Measurements from ENCODE around the gene SPDYE5. TPM values are rescaled to one million over a fixed set of nuclear protein-coding genes. Genes with fewer than 3 reads are reported as not detected.
"Not testable (repeated sequence)": the region's sequence is repeated elsewhere in the genome, so short reads cannot be mapped to it uniquely, and the experiment has no call there.

The SPDYE5 gene, protein sequence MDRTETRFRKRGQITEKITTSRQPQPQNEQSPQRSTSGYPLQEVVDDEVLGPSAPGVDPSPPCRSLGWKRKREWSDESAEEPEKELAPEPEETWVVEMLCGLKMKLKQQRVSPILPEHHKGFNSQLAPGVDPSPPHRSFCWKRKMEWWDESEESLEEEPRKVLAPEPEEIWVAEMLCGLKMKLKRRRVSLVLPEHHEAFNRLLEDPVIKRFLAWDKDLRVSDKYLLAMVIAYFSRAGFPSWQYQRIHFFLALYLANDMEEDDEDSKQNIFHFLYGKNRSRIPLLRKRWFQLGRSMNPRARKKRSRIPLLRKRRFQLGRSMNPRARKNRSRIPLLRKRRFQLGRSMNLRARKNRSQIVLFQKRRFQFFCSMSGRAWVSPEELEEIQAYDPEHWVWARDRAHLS
- total RNA-seq (2014; rRNA removed; shearing (Covaris generic)): not detected in 2 replicates

DNA sequence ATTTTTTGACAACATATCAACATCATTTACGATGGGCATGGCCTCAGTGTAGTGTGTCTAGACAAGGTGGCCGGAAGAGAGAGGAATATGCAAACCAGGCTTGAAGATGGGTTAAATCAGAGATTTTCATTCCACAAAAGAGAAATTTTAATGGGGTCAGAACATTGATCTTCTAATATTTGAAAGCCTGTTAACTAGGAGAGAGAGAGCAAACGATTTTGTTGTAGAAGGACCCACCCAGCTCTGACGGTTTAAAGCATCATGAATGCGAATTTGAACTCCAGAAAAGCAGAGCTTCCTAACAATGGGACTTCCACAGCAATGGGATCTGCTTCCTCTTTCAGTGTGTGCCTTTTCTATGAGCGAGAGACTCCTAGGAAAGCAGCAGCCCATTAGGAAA, at the start of gene SPDYE5:
Gene SPDYE5, plus strand, starts transcription at position 301 of the 400 bp plus-strand sequence. CDS start 1,728 bp downstream, outside the sequence.
- DNase-seq (ENCODE audit: low spot score): not testable (repeated sequence)

DNA sequence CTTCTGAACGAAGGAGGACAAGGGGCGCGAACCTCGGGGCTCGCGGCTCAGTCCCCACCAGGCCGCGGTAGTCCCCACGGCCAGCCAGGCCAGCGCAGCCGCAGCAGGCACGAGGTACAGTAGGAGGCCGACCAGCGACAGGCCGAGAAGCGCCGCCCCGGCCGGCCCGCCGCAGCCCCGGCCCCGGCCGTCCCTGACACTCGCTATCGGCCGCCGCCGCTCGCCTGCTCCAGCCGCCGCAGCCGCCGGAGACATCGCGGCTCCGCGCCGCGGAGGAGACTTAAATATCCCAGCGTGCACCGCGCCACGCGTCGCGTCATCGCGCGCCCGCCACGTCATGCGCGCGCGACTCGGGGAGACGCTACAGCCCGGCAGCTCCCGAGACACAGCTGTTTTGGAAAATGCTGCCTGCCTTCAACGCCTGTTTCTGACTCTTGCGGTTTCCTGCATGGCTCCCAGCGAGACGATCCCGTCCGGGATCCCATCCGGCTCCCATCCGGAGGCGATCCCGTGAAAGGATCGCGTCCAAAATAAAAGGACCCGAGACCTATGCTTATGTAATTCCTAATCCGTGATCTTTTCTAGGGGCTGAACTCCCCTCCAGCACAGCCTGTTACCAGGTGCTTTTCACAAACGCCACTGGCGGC, 49.5 kb upstream of the SPDYE5 start:
- not testable (repeated sequence) for DNase-seq (ENCODE audit: low spot score)

DNA sequence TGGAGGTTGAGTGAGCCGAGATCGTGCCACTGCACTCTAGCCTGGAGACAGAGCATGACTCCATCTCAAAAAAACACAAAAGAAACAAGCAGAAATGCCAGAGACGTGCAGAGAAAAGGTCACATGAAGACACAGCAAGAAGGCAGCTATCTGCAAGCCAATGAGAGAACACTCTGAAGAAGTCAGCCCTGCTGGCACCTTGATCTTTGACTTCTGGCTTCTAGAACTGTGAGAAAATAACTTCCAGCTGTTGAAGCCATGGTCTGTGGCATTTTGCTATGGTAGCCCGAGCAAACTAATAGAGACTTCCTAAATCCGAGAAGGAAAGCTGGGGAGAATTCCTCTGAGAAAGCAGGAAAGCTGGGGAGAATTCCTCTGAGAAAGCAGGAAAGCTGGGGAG, 42.2 kb upstream of the SPDYE5 start:
- not testable (repeated sequence) for DNase-seq (ENCODE audit: low spot score)

DNA sequence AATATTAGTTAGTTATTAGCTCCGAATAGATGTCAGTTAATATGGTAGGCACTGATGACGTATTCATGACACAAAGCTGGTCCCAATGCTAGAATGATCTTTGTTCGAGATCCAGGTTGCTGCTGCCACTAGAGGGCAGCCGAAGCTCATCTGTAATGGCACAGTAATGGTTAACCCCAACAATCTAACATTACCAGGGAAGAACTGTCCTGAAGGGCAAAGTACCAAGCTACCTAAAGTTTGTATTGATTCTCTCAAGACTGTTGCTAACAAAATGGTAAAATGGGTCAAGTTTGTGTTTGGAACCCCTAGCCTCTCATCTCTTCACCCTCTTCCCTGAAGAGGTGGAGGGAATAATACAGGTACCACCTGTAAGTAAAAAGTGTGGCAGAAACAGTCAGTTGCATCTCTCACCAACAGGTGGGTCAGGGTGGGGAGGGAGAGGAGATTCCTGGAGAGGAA, 39.6 kb upstream of the SPDYE5 start:
- DNase-seq (ENCODE audit: low spot score): not testable (repeated sequence)

DNA sequence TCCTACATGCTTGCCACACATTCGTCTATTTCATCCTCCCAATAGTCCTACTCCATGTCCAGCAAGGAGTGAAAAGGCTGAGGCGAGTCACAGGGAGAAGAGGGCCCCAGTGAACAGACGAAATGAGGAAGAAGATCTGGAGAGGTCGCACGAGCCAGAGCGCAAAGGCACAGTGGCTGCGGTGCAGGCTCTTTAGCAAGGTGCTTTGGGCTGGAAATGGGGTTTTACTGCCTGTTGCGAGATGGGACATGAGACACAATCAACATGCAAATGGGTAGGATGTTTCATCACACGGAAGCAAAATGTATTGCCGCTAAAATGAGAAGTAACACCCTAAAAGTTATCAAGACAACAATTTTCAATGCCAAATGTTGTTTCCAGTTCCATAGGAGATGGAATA, 35.7 kb upstream of the SPDYE5 start:
- DNase-seq (ENCODE audit: low spot score): not testable (repeated sequence)

DNA sequence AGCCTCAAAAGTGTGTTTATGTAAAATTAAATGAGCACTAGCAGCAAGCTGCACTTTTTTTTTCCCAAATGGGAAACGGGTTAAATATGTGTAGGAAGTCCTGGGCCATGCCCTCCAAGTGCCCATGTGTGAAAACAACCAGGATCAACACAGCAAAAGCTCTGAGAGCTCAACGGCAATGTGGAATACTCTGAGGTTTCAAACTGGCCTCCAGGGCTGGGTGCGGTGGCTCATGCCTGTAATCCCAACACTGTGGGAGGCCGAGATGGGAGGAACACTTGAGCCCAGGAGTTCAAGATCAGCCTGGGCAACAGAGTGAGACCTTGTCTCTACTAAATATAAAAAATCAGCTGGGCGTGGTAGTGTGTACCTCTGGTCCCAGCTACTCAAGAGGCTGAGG, 34.1 kb upstream of the SPDYE5 start:
- not testable (repeated sequence) for DNase-seq (ENCODE audit: low spot score)

DNA sequence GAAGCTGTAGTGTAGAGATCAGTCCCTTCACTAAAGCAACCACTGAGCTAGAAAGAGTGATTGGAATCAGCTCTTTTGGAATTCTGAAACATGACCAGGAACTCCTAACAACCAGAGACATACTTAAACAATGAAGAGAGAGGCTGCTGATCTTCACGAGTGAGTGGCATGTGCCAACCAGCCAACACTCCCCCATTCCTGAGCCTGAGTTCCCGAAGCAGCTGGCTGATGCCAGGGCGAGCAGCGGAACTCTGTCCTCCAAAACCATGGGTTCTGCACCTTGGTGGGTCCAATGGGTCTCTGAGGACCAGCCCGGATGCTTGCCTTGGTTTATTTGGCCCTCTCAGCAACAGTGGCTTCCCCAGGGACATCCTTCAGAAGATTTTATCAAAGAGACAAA, 31.6 kb upstream of the SPDYE5 start:
- not testable (repeated sequence) for DNase-seq (ENCODE audit: low spot score)

DNA sequence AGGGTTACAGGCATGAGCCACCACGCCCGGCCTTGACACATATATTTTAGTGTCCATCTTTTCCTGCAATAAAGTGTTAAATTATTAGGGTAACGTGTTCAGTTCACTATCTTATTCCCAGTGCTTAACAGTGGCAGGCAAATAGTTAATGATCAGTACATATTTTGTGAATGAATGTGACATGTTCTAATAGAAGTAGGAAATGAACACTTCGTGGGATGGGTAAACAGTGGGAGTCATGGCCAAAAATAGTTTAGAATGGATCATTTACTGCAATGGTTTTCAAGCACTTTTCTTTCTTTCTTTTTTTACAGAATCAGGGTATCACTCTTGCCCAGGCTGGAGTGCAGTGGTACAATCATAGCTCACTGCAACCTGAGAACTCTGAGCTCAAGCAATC, 22.0 kb upstream of the SPDYE5 start:
- DNase-seq (ENCODE audit: low spot score): not testable (repeated sequence)

DNA sequence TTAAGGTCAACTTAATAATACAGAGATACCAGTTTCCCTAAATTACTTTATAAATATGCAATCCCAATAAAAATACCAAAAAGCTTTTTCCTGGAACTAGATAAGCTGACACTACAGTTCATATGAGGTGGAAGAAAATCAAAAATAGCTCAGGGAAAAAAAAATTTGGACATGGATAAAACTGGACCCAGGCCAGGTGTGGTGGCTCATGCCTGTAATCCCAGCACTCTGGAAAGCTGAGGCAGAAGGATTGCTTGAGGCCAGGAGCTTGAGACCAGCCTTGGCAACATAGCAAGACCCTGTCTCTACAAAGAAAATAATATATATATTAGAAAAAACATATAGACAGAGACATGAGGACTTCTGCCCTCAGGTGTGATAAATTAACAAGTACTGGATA, 14.7 kb upstream of the SPDYE5 start:
- DNase-seq (ENCODE audit: low spot score): not testable (repeated sequence)

DNA sequence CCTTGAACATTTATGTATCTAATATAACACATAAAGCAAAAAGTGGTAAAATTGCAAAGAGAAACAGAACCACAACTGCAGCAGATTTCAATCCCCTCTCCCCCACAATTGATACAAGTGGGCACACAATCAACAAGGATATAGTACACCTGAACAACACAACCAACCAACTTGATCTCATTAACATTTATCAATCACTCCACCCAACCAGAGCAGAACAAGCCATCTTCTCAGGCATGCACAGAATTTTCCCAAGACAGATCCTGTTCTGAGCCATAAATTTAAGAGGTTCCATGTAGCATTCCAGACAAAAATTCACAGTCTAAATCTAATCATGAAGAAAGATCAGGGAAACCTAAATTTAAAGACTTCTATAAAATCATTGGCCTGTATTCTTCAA, 11.8 kb upstream of the SPDYE5 start:
- DNase-seq (ENCODE audit: low spot score): not testable (repeated sequence)

DNA sequence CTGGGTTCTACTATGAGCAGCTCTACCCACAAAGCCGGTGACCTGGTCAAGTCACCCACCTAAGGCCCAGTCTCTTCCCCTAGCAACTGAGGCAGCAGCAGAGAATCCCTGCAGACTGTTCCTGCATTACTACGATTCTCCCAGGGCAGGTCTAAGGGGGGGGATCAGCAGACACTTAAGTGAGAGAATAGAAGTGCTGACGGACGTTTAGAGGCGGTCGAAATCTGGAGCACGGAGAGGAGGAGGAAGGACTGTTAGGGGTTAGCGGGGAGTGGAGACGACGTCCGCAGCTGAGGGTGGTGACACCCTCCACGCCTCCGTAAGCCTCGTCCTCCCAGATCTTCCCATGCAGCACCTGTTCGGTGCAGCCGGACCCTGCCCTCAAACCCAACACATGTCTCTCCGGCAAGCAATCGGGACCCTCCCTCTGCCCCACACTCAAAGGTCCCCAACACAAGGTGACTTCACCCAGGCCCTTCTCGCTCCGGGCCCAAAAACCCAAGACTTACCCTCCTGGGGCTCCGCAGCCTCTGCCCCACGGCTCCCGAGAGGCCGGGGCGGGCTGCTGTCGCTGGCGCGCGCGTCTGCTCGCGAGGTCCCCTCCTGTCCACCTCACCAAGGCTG, 6.7 kb upstream of the SPDYE5 start:
- DNase-seq (ENCODE audit: low spot score): not testable (repeated sequence)

DNA sequence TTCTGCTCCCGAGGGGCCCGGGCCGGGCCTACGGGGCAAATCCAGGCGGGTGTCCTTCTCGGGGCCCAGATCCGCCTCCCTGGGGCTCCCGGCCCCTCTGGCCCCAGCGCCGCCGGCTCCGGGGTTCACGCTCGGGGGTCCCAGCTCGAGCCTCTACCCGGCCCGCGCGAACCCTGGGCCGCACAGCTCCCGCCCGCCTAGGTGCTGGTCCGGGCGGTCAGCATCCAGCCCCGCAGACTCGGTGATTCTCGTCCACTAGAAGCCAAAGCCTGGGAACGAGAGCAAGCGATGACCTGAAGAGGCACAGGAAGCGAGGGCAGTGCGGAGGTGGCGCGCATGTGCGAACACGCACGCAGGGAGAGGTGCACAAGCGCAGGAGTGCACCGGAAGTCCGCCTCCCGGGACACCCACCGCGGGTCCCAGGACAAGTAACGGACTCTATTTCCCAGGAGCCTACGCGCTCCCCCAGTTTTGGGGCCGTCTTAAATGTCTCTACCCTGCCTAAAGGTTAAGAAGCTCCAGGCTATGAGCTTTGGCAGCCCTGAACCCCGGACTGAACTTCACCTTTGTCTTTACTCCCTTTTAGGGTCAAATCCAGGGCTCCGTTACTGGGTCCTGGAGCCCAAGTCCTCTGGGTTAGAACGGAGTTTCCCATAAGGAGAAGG, 6.0 kb upstream of the SPDYE5 start, which contains the start of gene POM121C:
Gene POM121C, minus strand, starts transcription at position 321 of the 665 bp plus-strand sequence. CDS start 44,803 bp downstream, outside the sequence.
- DNase-seq (ENCODE audit: low spot score): peak; percentile 97

DNA sequence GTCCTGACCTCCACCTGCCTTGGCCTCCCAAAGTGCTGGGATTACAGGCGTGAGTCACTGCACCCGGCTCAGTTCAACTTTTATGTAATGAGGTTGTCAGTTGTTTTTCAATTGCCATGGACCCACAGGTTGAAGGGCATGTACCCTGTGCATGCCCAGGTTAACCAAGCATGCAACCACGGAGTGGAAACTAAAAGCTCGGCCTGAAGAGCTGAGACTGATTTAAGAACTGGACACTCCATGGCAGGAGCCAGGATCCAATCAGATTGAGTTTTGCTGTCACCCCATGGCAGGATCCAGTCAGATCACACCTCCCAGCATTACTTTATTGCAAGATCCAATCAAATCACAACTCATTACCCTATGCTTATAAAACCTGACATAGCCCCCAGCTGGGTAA, 16.9 kb downstream of the SPDYE5 start:
- not testable (repeated sequence) for DNase-seq (ENCODE audit: low spot score)

DNA sequence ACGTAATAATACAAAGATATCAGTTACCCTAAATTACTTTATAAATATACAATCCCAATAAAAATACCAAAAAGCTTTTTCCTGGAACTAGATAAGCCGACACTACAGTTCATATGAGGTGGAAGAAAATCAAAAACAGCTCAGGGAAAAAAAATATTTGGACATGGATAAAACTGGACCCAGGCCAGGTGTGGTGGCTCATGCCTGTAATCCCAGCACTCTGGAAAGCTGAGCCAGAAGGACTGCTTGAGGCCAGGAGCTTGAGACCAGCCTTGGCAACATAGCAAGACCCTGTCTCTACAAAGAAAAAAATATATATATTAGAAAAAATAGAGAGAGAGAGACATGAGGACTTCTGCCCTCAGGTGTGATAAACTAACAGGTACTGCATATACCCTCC, 26.7 kb downstream of the SPDYE5 start:
- DNase-seq (ENCODE audit: low spot score): not testable (repeated sequence)

DNA sequence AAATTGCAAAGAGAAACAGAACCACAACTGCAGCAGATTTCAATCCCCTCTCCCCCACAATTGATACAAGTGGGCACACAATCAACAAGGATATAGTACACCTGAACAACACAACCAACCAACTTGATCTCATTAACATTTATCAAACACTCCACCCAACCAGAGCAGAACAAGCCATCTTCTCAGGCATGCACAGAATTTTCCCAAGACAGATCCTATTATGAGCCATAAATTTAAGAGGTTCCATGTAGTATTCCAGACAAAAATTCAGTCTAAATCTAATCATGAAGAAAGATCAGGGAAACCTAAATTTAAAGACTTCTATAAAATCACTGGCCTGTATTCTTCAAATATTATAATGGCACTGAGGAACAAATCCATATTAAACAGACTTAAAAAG, 29.6 kb downstream of the SPDYE5 start:
- DNase-seq (ENCODE audit: low spot score): not testable (repeated sequence)

DNA sequence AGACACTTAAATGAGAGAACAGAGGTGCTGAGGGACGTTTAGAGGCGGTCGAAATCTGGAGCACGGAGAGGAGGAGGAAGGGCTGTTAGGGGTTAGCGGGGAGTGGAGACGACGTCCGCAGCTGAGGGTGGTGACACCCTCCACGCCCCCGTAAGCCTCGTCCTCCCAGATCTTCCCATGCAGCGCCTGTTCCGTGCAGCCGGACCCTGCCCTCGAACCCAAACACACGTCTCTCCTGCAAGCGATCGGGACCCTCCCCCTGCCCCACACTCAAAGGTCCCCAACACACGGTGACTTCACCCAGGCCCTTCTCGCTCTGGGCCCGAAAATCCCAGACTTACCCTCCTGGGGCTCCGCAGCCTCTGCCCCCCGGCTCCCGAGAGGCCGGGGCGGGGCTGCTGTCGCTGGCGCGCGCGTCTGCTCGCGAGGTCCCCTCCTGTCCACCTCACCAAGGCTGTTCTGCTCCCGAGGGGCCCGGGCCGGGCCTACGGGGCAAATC, 35.2 kb downstream of the SPDYE5 start:
- not testable (repeated sequence) for DNase-seq (ENCODE audit: low spot score)

DNA sequence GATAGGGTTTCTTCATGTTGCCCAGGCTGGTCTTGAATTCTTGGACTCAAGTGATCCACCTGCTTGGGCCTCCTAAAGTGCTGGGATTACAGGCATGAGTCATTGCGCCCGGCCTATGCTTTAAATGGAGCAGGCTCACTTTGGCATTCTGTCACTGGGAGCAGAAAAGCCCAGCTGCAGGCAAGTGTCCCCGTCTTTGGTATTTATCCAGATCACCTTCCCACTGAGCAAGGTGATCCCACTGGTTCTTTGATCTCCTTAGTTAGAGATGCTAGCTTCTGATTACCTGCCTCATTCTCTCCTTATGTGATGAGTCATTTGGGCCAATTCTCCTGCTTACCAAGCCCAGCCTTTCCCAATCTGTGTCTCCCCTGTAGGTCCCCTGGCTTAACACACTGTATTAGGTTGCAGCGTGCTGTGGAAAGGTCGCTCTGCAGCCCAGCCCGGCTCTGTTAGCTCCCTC, 39.3 kb downstream of the SPDYE5 start:
- peak; percentile 56 for DNase-seq (ENCODE audit: low spot score)

DNA sequence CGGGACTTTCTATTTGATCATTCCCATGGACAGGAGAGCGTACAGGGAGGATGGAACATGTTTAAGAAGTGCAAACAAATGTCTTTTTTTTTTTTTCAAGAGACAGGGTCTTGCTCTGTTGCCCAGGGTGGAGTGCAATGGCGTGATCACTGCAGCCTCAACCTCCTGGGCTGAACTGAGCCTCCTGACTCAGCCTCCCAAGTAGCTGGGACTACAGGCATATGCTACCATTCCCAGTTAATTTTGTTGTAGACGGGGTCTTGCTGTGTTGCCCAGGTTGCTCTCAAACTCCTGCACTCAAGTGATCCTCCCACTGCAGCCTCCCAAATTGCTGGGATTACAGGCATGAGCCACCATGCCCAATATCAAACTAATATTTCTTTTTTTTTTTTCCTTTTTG, 40.5 kb downstream of the SPDYE5 start:
- peak; percentile 1 for DNase-seq (ENCODE audit: low spot score)

DNA sequence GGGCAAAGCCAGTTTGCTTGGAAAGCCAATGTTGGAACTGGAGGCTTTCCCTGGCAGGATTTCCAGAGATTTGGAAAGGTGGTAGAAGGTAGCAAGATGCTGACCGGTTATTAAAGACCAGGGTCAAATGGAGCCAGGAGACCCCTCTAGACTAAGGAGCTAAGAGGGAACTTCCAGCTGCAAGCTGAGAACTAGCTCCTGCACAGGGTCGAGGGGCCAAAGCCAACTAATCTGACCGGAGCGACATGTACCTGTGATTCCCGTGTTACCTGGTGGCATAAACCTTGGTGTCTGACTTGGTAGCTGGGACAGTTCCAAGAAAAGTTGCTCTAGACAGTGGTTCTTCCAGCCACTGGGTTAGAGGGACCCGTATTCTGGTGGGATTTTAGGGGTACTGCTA, 41.8 kb downstream of the SPDYE5 start:
- DNase-seq (ENCODE audit: low spot score): no peak

DNA sequence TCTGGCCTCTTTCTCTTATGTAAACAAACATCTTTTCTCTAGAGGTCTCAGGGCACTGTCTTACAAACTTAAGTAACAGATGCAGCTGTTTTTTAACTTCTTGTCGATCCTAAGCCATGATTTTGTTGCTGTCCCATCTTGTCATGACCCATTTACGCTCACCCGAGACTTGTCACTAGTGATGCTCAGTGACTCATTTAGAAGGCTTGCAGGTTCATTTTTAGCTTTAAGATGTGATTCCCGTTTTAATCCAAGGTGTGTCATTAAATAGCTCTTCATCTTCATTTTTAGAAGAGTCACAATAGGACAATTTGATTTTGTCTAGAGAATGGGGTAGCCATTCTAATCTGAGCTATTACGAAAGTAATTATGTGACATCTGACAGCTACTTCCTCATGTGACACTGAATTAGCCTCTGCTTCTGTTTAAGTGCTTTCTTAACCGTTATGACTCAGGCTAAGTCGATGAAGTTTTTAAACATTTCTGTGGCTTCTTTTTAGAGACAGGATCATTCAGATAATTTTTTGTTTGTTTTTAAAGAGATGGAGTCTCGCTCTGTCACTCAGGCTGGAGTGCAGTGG, 42.7 kb downstream of the SPDYE5 start:
- DNase-seq (ENCODE audit: low spot score): peak; percentile 80

DNA sequence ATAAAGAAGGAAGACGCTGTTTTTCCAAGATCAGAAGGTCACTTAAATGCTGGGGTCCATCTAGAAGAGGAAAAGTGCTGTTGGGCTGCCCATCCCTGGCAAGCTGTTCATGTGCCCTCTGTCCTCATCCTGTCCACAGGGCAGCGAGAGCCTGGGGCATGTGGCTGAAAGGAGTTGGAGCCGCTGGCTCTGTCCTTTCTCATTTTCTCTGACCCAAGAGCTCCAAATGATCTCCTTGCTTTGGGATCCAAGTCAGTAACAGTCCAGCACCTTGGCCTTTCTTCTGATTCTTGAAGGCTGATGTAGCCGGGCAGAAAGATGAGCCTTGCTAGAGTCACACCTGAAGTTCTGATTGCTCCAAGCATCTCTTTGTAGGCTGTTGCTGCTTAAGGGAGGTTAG, 44.4 kb downstream of the SPDYE5 start:
- DNase-seq (ENCODE audit: low spot score): no peak
